ENCODE measurements around the gene TMCC1.

Gene TMCC1

DNA sequence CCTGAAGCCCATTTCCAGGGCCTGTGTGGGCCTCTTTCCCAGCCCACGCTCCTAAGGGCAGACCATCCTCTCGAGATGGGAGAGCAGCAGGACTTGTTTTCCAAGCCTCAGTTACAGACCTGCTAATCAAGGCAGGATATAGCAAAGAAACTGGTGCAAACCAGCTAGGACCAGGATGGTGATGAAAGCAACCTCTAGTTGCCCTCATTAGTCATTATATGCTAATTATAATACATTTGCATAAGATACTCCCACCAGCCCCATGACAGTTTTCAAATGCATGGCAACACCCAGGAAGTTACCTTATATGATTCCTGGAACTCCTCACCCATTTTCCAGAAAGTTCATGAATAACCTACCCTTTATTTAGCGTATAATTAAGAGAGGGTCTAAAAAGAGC is 46.6 kb upstream of the TMCC1 start:
- no peak overlapping the region for H3K27ac ChIP-seq (replicated peaks)
- TF ChIP-seq GABPA (IDR thresholded peaks at IDR 0.05; ENCODE audit: low read depth) (no peak), POLR2AphosphoS5 (IDR thresholded peaks at IDR 0.05; ENCODE audit: low read depth) (no peak), SPI1 (IDR thresholded peaks at IDR 0.05; ENCODE audit: borderline replicate concordance, low read depth) (no peak)
- TF ChIP-seq, protein P1, sequence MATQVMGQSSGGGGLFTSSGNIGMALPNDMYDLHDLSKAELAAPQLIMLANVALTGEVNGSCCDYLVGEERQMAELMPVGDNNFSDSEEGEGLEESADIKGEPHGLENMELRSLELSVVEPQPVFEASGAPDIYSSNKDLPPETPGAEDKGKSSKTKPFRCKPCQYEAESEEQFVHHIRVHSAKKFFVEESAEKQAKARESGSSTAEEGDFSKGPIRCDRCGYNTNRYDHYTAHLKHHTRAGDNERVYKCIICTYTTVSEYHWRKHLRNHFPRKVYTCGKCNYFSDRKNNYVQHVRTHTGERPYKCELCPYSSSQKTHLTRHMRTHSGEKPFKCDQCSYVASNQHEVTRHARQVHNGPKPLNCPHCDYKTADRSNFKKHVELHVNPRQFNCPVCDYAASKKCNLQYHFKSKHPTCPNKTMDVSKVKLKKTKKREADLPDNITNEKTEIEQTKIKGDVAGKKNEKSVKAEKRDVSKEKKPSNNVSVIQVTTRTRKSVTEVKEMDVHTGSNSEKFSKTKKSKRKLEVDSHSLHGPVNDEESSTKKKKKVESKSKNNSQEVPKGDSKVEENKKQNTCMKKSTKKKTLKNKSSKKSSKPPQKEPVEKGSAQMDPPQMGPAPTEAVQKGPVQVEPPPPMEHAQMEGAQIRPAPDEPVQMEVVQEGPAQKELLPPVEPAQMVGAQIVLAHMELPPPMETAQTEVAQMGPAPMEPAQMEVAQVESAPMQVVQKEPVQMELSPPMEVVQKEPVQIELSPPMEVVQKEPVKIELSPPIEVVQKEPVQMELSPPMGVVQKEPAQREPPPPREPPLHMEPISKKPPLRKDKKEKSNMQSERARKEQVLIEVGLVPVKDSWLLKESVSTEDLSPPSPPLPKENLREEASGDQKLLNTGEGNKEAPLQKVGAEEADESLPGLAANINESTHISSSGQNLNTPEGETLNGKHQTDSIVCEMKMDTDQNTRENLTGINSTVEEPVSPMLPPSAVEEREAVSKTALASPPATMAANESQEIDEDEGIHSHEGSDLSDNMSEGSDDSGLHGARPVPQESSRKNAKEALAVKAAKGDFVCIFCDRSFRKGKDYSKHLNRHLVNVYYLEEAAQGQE (IDR thresholded peaks at IDR 0.05; ENCODE audit: insufficient replicate concordance, low read depth): no peak
- TF ChIP-seq, protein P2, sequence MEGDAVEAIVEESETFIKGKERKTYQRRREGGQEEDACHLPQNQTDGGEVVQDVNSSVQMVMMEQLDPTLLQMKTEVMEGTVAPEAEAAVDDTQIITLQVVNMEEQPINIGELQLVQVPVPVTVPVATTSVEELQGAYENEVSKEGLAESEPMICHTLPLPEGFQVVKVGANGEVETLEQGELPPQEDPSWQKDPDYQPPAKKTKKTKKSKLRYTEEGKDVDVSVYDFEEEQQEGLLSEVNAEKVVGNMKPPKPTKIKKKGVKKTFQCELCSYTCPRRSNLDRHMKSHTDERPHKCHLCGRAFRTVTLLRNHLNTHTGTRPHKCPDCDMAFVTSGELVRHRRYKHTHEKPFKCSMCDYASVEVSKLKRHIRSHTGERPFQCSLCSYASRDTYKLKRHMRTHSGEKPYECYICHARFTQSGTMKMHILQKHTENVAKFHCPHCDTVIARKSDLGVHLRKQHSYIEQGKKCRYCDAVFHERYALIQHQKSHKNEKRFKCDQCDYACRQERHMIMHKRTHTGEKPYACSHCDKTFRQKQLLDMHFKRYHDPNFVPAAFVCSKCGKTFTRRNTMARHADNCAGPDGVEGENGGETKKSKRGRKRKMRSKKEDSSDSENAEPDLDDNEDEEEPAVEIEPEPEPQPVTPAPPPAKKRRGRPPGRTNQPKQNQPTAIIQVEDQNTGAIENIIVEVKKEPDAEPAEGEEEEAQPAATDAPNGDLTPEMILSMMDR (IDR thresholded peaks at IDR 0.05; ENCODE audit: insufficient read depth, low read length): no peak
- H3K4me3 ChIP-seq (replicated peaks; ENCODE audit: insufficient read depth, low read length): no peak overlapping the region
- no peaks in the 10 kb centered on the region for H3K27me3 ChIP-seq (ENCODE audit: insufficient read depth, poor library complexity, severe bottlenecking)
- no peak for DNase-seq (ENCODE audit: low read depth in 1 of 2, low spot score in 1 of 2)

DNA sequence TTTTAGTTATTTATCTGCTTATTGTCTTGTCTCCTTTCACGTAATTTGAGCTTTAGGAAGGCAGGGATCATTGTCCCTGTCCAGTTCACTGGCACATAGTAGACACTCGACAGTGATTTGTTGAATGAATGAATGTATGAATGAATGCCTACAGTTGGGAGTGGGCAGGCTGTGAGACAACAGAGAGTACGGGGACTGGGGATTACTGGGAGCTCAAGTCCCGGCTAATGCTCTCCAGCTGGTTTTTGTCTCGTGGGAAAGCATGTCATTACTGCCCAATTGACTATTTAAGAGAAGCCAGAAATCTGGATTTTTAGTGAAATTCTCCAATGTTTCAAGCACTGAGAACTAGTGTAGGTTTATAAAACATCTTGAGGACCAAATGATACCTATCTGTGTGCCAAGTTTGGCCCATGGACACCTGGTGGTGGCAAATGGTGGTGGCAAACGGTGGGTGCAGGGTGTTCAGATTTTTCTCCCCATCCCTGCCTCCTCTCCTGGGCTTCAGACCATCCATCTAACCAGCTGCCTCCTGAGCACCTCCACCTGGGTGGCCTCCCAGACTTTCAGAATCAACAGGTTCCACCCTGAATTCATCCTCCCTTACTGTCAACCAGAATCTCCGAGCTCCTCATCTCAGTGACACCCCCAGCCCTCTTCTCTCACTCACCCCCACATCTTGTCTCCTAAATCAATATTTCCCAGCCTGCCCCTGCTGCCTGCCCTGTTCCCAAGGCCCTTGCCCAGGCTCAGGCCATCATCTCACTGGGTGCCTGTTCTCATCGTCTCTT is 44.8 kb upstream of the TMCC1 start:
- H3K4me3 ChIP-seq (replicated peaks; ENCODE audit: insufficient read depth, low read length): no peak overlapping the region
- no peak for TF ChIP-seq GABPA (IDR thresholded peaks at IDR 0.05; ENCODE audit: low read depth)
- no peak for DNase-seq (ENCODE audit: low read depth in 1 of 2, low spot score in 1 of 2)
- H3K27ac ChIP-seq (replicated peaks): no peak overlapping the region
- no peaks in the 10 kb centered on the region for H3K27me3 ChIP-seq (ENCODE audit: insufficient read depth, poor library complexity, severe bottlenecking)

DNA sequence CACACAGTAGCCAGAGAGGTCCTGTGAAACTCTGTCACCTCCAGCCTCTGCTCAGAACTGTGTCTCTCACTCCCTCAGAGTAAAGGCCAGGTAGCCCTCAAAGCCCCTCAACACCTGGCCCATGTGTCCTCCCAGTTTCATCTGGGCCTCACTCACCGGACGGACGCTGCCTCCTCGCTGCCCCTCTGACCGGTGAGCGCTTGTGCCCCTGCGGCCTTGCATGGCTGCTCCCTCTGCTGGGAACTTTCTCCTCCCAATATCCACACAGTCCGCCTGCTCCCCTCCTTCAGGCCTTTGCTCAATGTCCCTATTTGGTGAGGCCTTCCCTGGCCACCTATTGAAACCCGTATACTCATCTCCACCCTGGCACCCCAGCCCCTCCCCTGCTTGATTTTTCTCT is 44.2 kb upstream of the TMCC1 start:
- Histone ChIP-seq H3K4me3 (replicated peaks; ENCODE audit: insufficient read depth, low read length) (no peak overlapping the region), H3K27ac (replicated peaks) (no peak overlapping the region), H3K27me3 (ENCODE audit: insufficient read depth, poor library complexity, severe bottlenecking) (no peaks in the 10 kb centered on the region)
- no peak for DNase-seq (ENCODE audit: low read depth in 1 of 2, low spot score in 1 of 2)
- TF ChIP-seq POLR2AphosphoS5 (IDR thresholded peaks at IDR 0.05; ENCODE audit: low read depth): no peak
- TF ChIP-seq, protein P2 (IDR thresholded peaks at IDR 0.05; ENCODE audit: insufficient read depth, low read length): no peak
- no peak for TF ChIP-seq GABPA (IDR thresholded peaks at IDR 0.05; ENCODE audit: low read depth)

DNA sequence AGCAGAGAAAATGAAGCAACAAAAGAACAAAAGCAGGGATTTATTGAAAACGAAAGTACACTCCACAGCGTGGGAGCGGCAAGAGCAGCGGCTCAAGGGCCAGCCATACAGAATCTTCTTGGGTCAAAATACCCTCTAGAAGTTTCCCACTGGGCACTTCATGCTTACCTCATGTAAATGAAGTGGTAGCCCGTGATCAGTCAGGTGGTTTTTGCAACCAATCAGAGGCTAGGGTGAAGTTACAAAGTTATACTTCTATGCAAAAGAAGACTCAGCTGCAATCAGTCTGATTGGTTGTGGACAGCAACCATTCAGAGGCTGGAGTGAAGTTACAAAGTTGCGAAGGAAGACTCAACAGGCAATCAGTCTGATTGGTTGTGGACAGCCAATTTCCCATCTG is 43.2 kb upstream of the TMCC1 start:
- peak overlapping the region; percentile 29 for H3K4me3 ChIP-seq (replicated peaks; ENCODE audit: insufficient read depth, low read length)
- DNase-seq (ENCODE audit: low read depth in 1 of 2, low spot score in 1 of 2): peak in 1 of 2 experiments; percentile 41
- H3K27ac ChIP-seq (replicated peaks): no peak overlapping the region
- TF ChIP-seq, protein P2 (IDR thresholded peaks at IDR 0.05; ENCODE audit: insufficient read depth, low read length): no peak
- TF ChIP-seq, protein P1 (IDR thresholded peaks at IDR 0.05; ENCODE audit: insufficient replicate concordance, low read depth): peak; percentile 46
- H3K27me3 ChIP-seq (ENCODE audit: insufficient read depth, poor library complexity, severe bottlenecking): no peaks in the 10 kb centered on the region
